ENCODE data around the gene NLGN3.
A peak's percentile ranks its signal among the peaks of the same experiment; 100 is the strongest.
"Not testable (repeated sequence)": the region's sequence is repeated elsewhere in the genome, so short reads cannot be mapped to it uniquely, and the experiment has no call there.

The NLGN3 gene

GRCh38 chrX:71170660-71171059 lies 26.0 kb downstream of the NLGN3 start:
- no peak for DNase-seq (ENCODE audit: low spot score)

DNA sequence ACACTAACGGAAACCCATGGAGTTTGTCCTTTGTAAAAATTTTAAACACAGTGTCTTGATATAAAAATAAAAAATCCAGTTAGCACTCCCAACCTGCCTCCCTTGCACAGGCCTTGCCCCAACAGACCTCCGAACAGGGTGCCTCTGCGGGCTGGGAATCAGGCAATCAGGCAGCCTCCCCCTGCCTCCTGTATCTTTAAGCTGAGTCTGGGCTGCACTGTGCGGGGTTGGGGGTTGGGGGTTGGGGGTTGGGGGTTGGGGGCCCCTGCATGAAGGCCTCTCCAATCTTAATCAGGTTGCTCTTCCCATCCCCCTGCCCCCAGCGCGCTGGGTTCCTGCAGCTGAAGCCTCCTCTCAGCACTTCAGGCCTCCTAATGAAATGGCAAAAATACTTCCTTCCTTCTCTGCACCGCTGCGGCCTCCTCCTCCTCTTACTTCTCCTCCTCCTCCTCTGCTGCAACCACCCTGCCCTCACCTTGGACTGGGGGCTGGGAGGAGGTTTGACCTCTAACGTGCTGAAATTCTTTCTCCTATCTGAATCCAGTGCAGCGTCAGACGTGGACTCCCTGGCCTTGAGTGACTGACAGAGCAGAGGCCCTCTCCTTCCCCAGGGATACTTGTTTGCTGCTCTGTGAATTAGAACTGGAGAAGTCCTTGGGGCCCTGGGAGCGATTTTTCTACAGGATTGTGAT lies 26.6 kb downstream of the NLGN3 start:
- no peak for DNase-seq (ENCODE audit: low spot score)

- DNase-seq (ENCODE audit: low spot score): no peak
Observed at GRCh38 chrX:71173440-71173839, 28.8 kb downstream of the NLGN3 start.

- no peak for DNase-seq (ENCODE audit: low spot score)
Observed at GRCh38 chrX:71174795-71175194, 30.2 kb downstream of the NLGN3 start.

DNA sequence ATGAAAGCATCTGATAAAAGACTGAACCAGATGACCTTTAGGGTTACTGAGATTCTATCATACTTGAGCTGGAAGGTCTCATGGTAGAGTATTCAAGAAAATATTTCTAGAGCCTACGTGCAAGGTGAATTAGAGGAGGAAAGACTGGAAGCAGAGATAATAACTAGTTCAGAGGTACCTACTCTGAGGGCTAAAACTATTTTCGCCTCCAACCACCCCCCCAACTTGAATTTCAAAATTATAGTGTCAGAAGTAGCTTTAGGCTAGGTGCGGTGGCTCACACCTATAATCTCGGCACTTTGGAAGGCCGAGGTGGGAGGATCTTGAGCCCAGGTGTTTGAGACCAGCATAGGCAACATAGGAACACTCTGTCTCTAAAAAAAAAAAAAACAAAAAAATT lies 30.9 kb downstream of the NLGN3 start:
- no peak for DNase-seq (ENCODE audit: low spot score)

DNA sequence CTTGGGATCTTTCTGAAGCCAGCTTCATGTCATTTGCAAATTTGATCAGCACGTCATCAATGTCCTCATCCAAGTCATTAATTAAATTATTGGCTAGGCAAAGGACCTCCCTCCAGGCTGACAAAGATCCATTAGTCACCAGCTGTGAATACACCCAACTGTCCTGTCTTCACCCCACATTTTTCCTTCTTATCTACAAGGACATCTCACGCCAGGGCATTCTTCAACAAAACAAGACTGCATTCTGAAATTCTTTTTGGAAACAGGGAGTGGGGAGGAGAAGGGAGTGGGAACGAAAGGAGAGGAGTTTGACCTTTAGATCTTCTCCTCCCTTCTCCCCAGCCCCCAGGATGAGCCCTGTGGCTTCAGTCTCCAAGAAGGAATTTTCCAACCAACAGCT lies 32.7 kb downstream of the NLGN3 start:
- no peak for DNase-seq (ENCODE audit: low spot score)

GRCh38 chrX:71178908-71179307 lies 34.3 kb downstream of the NLGN3 start:
- peak; percentile 64 for DNase-seq (ENCODE audit: low spot score)

DNA sequence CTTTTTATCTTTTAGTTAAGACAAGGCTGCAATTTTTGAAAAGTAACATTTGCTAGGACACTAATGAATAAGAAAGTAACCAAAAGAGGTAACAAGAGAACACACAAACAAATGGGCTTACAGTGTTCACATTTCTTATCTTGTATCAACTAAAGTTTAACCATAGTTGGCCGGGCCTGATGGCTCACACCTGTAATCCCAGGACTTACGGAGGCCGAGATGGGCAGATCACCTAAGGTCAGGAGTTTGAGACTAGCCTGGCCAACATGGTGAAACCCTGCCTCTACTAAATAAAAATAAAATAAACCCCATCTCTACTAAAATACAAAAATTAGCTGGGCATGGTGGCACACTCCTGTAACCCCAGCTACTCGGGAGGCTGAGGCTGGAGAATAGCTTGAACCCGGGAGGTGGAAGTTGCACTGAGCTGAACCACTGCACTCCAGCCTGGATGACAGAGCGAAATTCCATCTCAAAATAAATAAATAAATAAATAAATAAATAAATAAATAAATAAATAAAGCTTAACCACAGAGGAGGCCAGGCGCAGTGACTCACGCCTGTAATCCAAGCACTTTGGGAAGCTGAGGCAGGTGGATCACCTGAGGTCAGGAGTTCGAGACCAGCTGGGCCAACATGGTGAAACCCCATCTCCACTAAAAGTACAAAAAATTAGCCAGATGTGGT lies 36.1 kb downstream of the NLGN3 start:
- not testable (repeated sequence) for DNase-seq (ENCODE audit: low spot score)

GRCh38 chrX:71181558-71181909 lies 36.9 kb downstream of the NLGN3 start:
- no peak for DNase-seq (ENCODE audit: low spot score)

GRCh38 chrX:71181910-71182799 lies 37.5 kb downstream of the NLGN3 start:
- DNase-seq (ENCODE audit: low spot score): peak; percentile 95

- no peak for DNase-seq (ENCODE audit: low spot score)
Observed at GRCh38 chrX:71182871-71183270, 38.2 kb downstream of the NLGN3 start.

DNA sequence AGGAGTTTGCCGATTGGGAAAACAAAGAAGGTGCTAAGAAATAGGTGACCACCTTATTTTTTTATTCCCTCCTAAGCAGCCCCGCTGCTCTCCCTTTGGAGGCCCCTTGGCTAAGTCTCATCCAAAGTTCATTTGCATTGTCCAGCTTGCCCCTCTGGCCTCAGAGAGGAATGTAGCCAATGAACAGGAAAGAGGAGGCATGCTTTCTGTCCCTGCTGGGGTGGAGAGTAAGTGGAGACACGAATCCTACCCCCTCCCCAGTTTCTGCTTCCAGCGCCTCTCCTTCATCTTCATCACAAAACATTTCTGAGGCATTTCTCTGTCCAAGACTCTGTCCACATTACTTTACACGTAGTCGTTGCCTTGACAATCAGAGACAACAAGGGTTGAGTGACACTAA lies 38.7 kb downstream of the NLGN3 start:
- no peak for DNase-seq (ENCODE audit: low spot score)

- no peak for DNase-seq (ENCODE audit: low spot score)
Observed at GRCh38 chrX:71184092-71184491, 39.5 kb downstream of the NLGN3 start.

DNA sequence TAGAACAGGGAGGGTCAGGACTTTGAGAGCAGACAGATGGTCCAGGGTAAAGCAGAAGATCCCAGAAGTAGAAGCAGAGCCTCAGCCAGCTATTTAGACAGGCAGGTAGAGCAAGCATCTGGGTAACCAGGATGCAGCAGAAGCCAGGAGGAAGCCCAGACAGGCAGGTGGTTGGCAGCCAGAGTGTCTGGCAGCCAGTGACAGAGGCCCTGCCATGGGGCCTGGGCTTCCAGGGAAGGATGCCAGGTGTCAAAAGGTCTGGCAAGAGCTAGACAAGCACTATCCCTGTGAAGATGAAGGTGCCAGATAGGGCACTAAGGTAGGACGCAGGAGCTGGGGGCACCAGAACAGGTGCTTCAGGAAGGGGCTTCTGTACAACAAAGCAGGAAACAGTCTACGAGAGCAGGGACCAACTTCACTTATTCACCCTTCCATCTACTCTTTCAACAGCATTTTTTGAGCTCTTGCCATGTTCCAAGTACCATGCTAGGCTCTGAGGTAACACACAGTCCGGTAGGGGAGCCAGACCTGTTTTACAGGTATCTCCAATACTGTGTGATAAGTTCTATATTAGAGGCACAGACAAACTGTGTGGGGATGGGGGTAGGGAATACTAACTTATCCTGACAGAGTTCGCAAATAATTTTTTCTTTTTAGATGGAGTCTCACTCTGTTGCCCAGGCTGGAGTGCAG lies 40.3 kb downstream of the NLGN3 start:
- no peak for DNase-seq (ENCODE audit: low spot score)

GRCh38 chrX:71191248-71191647 lies 46.6 kb downstream of the NLGN3 start:
- no peak for DNase-seq (ENCODE audit: low spot score)

DNA sequence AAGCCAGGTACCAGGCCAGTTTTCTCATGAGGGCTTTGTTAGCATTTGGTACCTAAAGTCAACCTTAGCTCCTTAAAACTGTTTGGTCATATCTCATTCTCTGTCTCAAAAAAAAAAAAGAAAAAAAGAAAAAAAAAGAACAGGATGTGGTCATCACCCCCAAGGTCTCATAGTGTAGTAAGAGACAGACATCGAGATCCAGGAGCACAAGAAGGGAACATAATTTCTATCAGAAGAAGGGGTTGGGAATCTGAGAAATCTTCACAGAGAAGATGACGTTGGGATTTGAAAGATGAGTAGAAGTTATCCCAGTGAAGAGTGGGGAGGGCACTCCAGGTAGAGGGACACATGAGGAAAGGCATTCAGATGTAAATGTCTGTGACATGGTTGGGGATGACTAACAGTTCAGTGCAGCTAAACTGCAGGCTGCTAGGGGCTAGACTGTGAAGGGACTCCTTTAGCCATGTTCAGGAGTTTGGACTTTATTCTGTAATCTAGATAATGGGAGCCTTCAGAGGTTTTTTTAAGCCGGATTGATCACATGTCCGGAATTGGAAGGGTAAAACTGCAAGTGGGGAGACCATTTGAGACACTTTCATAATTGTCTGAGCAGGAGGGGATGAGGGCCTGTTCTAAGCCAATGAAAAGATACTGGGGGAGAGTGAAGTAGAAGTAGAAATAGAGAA lies 51.5 kb downstream of the NLGN3 start:
- DNase-seq (ENCODE audit: low spot score): no peak

GRCh38 chrX:71198066-71198465 lies 53.4 kb downstream of the NLGN3 start:
- DNase-seq (ENCODE audit: low spot score): no peak

- DNase-seq (ENCODE audit: low spot score): no peak
Observed at GRCh38 chrX:71199252-71200008, 54.8 kb downstream of the NLGN3 start.

- no peak for DNase-seq (ENCODE audit: low spot score)
Observed at GRCh38 chrX:71210816-71211215, 66.2 kb downstream of the NLGN3 start.

DNA sequence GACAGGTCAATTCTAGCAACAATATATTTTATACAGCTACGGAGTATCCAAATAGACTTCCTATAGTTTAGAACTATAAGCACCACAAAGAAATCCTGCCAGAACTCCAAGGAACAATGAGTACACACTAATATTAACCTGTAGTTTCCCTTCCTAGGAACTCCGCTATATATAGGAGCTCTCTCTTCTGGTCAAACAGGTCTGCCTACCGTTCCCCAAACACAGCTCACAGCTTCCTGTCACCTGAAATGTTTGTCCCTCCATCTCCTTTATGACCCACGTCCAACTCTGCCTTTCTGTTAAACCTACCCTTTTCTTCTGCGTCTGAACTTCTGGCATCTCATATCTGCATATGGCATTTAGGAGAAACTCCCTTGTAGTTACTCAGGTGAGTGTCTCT lies 67.9 kb downstream of the NLGN3 start:
- no peak for DNase-seq (ENCODE audit: low spot score)

GRCh38 chrX:71214152-71214551 lies 69.5 kb downstream of the NLGN3 start:
- no peak for DNase-seq (ENCODE audit: low spot score)

All from kidney tubule cell (primary cell).